ENCODE data around the gene PRKG1. TPM values are rescaled to one million over a fixed set of nuclear protein-coding genes. Genes with fewer than 3 reads are reported as not detected.

Gene PRKG1
- total RNA-seq, 1 experiment from 2014 or later, result 10.4 TPM

DNA sequence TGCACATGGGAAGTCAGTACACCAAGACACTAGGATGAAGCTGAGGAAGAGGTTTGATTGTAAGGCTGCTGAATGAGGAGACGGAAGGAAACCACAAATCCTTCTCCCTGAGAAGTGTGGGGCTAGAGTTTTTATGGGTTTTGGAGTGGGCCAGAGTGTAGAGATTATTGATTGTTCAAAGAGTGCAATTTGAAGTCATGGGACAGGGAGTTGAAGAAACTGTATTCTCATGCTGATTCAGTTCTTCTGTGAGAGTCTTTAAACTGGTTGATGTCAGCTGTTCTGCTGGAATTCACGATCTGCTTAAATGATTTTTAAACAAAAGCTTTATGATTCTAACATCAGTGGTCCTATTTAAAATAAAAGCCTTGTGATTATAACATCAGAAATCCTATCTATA, 533.9 kb downstream of the PRKG1 start:
- H3K14ac ChIP-seq (ENCODE audit: insufficient read depth, low read length), result no peak overlapping the region
- no peak overlapping the region for H3K23ac ChIP-seq (ENCODE audit: insufficient read length, low read depth, low read length)
- TF ChIP-seq, protein P1, sequence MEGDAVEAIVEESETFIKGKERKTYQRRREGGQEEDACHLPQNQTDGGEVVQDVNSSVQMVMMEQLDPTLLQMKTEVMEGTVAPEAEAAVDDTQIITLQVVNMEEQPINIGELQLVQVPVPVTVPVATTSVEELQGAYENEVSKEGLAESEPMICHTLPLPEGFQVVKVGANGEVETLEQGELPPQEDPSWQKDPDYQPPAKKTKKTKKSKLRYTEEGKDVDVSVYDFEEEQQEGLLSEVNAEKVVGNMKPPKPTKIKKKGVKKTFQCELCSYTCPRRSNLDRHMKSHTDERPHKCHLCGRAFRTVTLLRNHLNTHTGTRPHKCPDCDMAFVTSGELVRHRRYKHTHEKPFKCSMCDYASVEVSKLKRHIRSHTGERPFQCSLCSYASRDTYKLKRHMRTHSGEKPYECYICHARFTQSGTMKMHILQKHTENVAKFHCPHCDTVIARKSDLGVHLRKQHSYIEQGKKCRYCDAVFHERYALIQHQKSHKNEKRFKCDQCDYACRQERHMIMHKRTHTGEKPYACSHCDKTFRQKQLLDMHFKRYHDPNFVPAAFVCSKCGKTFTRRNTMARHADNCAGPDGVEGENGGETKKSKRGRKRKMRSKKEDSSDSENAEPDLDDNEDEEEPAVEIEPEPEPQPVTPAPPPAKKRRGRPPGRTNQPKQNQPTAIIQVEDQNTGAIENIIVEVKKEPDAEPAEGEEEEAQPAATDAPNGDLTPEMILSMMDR (conservative IDR thresholded peaks at IDR 0.05), result no peak
- H2BK20ac ChIP-seq (ENCODE audit: low read depth, low read length, poor library complexity, severe bottlenecking), result no peak overlapping the region
- no peak overlapping the region for H2BK120ac ChIP-seq (ENCODE audit: low read depth, low read length, poor library complexity, severe bottlenecking)
- no peak overlapping the region for H2AK5ac ChIP-seq (ENCODE audit: insufficient read length, low read length)
- no peak overlapping the region for H3K9ac ChIP-seq (ENCODE audit: extremely low read depth, insufficient read length, low read length)
- no peaks in the 10 kb centered on the region; a peak in 1 of 7 replicates for H3K36me3 Mint-ChIP-seq (ENCODE audit: insufficient read depth in 1 of 3, low read depth in 3 of 3)
- no peak overlapping the region for H4K5ac ChIP-seq (ENCODE audit: insufficient read length, low read depth, low read length)
- no peaks in the 10 kb centered on the region for H4K20me1 ChIP-seq (ENCODE audit: control insufficient read depth, insufficient read depth, insufficient read length)
- H3K23me2 ChIP-seq (ENCODE audit: insufficient read length, low read depth, low read length, poor library complexity, severe bottlenecking), result no peaks in the 10 kb centered on the region
- WGBS (ENCODE audit: extremely low coverage, insufficient read length, low lambda C conversion rate), result no CpG with 5 or more reads among the region's 2 CpGs
- no peaks in the 10 kb centered on the region; a peak in 2 of 5 replicates for H3K9me3 Mint-ChIP-seq
- DNase-seq, result no peak
- H2BK15ac ChIP-seq (ENCODE audit: low read depth, low read length), result no peak overlapping the region
- no peaks in the 10 kb centered on the region for H3K79me1 ChIP-seq (ENCODE audit: insufficient read depth, low read depth, low read length, poor library complexity, severe bottlenecking)
- H3K4ac ChIP-seq (ENCODE audit: low read depth, low read length), result no peak overlapping the region
- no peak overlapping the region for H3K56ac ChIP-seq (ENCODE audit: insufficient read length, low read depth, low read length)
- H3K18ac ChIP-seq (ENCODE audit: insufficient read length, low read depth, low read length), result no peak overlapping the region
- H3K4me1 ChIP-seq (ENCODE audit: insufficient read depth, low read length), result no peaks in the 10 kb centered on the region
- no peak overlapping the region for H3K4me2 ChIP-seq (ENCODE audit: insufficient read depth, insufficient read length, low read length)
- H3K4me3 Mint-ChIP-seq, result no peak overlapping the region
- no peak overlapping the region for H4K8ac ChIP-seq (replicated peaks; ENCODE audit: insufficient read length, low read depth, low read length)
- H2BK5ac ChIP-seq (ENCODE audit: insufficient read length, low read length), result no peak overlapping the region
- H3T11ph ChIP-seq (ENCODE audit: low read length), result no peak overlapping the region
- no peak overlapping the region for H4K91ac ChIP-seq (ENCODE audit: insufficient read length, low read depth, low read length)
- no peaks in the 10 kb centered on the region for H3K27me3 ChIP-seq (ENCODE audit: insufficient read depth, low read length)
- no peak overlapping the region for H2AFZ ChIP-seq (ENCODE audit: low read length)
- no peak overlapping the region for H3K27ac ChIP-seq (ENCODE audit: insufficient read length, low read depth, low read length)
- H3K4me1 Mint-ChIP-seq, result peaks cover 14 to 19% of the 10 kb centered on the region in 2 experiments
- peak overlapping the region in 1 of 3 experiments; percentile 23; a peak in 2 of 7 replicates for H3K27ac Mint-ChIP-seq
- H3K27me3 Mint-ChIP-seq (ENCODE audit: low read depth), result no peaks in the 10 kb centered on the region; the same call in 1 of the 2 replicates
- H3K79me2 ChIP-seq (ENCODE audit: insufficient read depth, low read length), result no peaks in the 10 kb centered on the region
- H2BK12ac ChIP-seq (ENCODE audit: insufficient read length, low read depth, low read length), result no peak overlapping the region
- no peaks in the 10 kb centered on the region for H3K9me3 ChIP-seq (ENCODE audit: control insufficient read depth, low read depth, low read length)

Measured in H9 (cell line).